HEK293 (cell line): ENCODE measurements around the gene HSF2.
A peak's percentile ranks its signal among the peaks of the same experiment; 100 is the strongest.

ENCODE experiments used
- CTCF ChIA-PET: fragments of 350-600 bp; formaldehyde crosslinking; extraction: SDS; loops from one replicate; lab custom pipeline; 2021; ENCODE audit warnings: antibody characterized with exemption; lab: Yijun Ruan, JAX
- POLR2A ChIA-PET: fragments of 300-600 bp; formaldehyde crosslinking; extraction: SDS; loops from one replicate; lab custom pipeline; 2020; ENCODE audit warnings: antibody characterized with exemption, inconsistent platforms; lab: Yijun Ruan, JAX
- H3K27ac ChIP-seq: fragments of 200-500 bp; sonication (Bioruptor generic); 2 replicates; pipeline ENCODE4 v1.5.1; 2014; ENCODE audit warnings: low read depth, low read length, control low read depth, inconsistent platforms; ENCODE audit errors: extremely low read depth
- H3K36me3 ChIP-seq, 2 experiments: fragments of 200-500 bp in 1 of 2; sonication (Bioruptor generic) in 1 of 2; 1 replicate in 1 of 2; 2 replicates in 1 of 2; pipeline ENCODE4 v1.5.1; 2014 to 2017; ENCODE audit warnings: inconsistent platforms in 2 of 2, low read length in 2 of 2; ENCODE audit not compliant: control insufficient read depth in 2 of 2, insufficient read depth in 1 of 2
- H3K4me1 ChIP-seq: fragments of 200-500 bp; sonication (Bioruptor generic); 2 replicates; pipeline ENCODE4 v1.5.1; 2014; ENCODE audit warnings: mild to moderate bottlenecking, low read length, inconsistent platforms; ENCODE audit not compliant: control insufficient read depth, insufficient read depth
- H3K4me3 ChIP-seq: 2 replicates; pipeline ENCODE4 v1.5.1; 2011; ENCODE audit warnings: low read depth, mild to moderate bottlenecking, control low read depth, low read length, moderate library complexity
- H3K9me3 ChIP-seq: fragments of 200-500 bp; sonication (Bioruptor generic); 2 replicates; pipeline ENCODE4 v1.5.1; 2014; ENCODE audit warnings: low read depth, low read length, inconsistent platforms; ENCODE audit not compliant: control insufficient read depth, insufficient read depth
- GFI1B ChIP-seq: fragments of 450-650 bp; formaldehyde crosslinking; IDR thresholded peaks from 2 replicates; pipeline ENCODE4 v1.5.1; 2016; ENCODE audit warnings: missing biosample characterization, missing genetic modification characterization
- KLF17 ChIP-seq: fragments of 450-650 bp; formaldehyde crosslinking; IDR thresholded peaks from 2 replicates; pipeline ENCODE4 v1.5.1; 2016; ENCODE audit warnings: missing biosample characterization, missing genetic modification characterization
- PRDM1 ChIP-seq: fragments of 450-650 bp; formaldehyde crosslinking; IDR thresholded peaks from 2 replicates; pipeline ENCODE4; 2016; ENCODE audit warnings: missing biosample characterization, missing genetic modification characterization
- RBAK ChIP-seq: fragments of 450-650 bp; formaldehyde crosslinking; IDR thresholded peaks from 2 replicates; pipeline ENCODE4 v1.5.1; 2016; ENCODE audit warnings: missing biosample characterization, missing genetic modification characterization
- REPIN1 ChIP-seq: fragments of 450-650 bp; formaldehyde crosslinking; IDR thresholded peaks from 2 replicates; pipeline ENCODE4 v1.5.1; 2017; ENCODE audit warnings: missing biosample characterization, missing genetic modification characterization, low read depth
- SCRT2 ChIP-seq: fragments of 450-650 bp; formaldehyde crosslinking; IDR thresholded peaks from 2 replicates; pipeline ENCODE4 v1.5.1; 2016; ENCODE audit warnings: missing biosample characterization, missing genetic modification characterization
- YY1 ChIP-seq: fragments of 450-650 bp; formaldehyde crosslinking; IDR thresholded peaks from 2 replicates; pipeline ENCODE4 v1.5.1; 2018; ENCODE audit warnings: missing biosample characterization, missing genetic modification characterization
- ZBTB10 ChIP-seq: fragments of 450-650 bp; formaldehyde crosslinking; IDR thresholded peaks from 2 replicates; pipeline ENCODE4 v1.5.1; 2016; ENCODE audit warnings: missing biosample characterization, missing genetic modification characterization
- ZBTB17 ChIP-seq: fragments of 450-650 bp; formaldehyde crosslinking; IDR thresholded peaks from 2 replicates; pipeline ENCODE4 v1.5.1; 2016; ENCODE audit warnings: missing biosample characterization, missing genetic modification characterization
- ZBTB49 ChIP-seq: fragments of 450-650 bp; formaldehyde crosslinking; IDR thresholded peaks from 2 replicates; pipeline ENCODE4 v1.5.1; 2016; ENCODE audit warnings: missing biosample characterization, missing genetic modification characterization, low read depth
- ZNF157 ChIP-seq: fragments of 450-650 bp; formaldehyde crosslinking; IDR thresholded peaks from 2 replicates; pipeline ENCODE4 v1.5.1; 2016; ENCODE audit warnings: missing biosample characterization, missing genetic modification characterization
- ZNF221 ChIP-seq: fragments of 450-650 bp; formaldehyde crosslinking; IDR thresholded peaks from 2 replicates; pipeline ENCODE4 v1.5.1; 2017; ENCODE audit warnings: missing biosample characterization, missing genetic modification characterization, borderline replicate concordance
- ZNF266 ChIP-seq: fragments of 450-650 bp; formaldehyde crosslinking; IDR thresholded peaks from 2 replicates; pipeline ENCODE4 v1.5.1; 2016; ENCODE audit warnings: missing biosample characterization, missing genetic modification characterization, low read depth
- ZNF280C ChIP-seq: fragments of 450-650 bp; formaldehyde crosslinking; IDR thresholded peaks from 2 replicates; pipeline ENCODE4 v1.5.1; 2016; ENCODE audit warnings: missing biosample characterization, missing genetic modification characterization
- ZNF280D ChIP-seq: fragments of 450-650 bp; formaldehyde crosslinking; IDR thresholded peaks from 2 replicates; pipeline ENCODE4 v1.5.1; 2016; ENCODE audit warnings: missing biosample characterization, missing genetic modification characterization
- ZNF335 ChIP-seq: fragments of 450-650 bp; formaldehyde crosslinking; conservative IDR thresholded peaks from 2 replicates; pipeline ENCODE4 v1.5.1; 2016; ENCODE audit warnings: missing biosample characterization, missing genetic modification characterization
- ZNF426 ChIP-seq: fragments of 450-650 bp; formaldehyde crosslinking; IDR thresholded peaks from 2 replicates; pipeline ENCODE4 v1.5.1; 2017; ENCODE audit warnings: missing biosample characterization, missing genetic modification characterization, mild to moderate bottlenecking, inconsistent platforms, moderate library complexity
- ZNF529 ChIP-seq: fragments of 450-650 bp; formaldehyde crosslinking; IDR thresholded peaks from 2 replicates; pipeline ENCODE4 v1.5.1; 2017; ENCODE audit warnings: missing genetic modification characterization, missing biosample characterization; ENCODE audit not compliant: insufficient replicate concordance
- ZNF585B ChIP-seq: fragments of 450-650 bp; formaldehyde crosslinking; IDR thresholded peaks from 2 replicates; pipeline ENCODE4 v1.5.1; 2016; ENCODE audit warnings: missing biosample characterization, missing genetic modification characterization
- ZNF621 ChIP-seq: fragments of 450-650 bp; formaldehyde crosslinking; IDR thresholded peaks from 2 replicates; pipeline ENCODE4 v1.5.1; 2017; ENCODE audit warnings: missing biosample characterization, missing genetic modification characterization
- ZNF654 ChIP-seq: fragments of 450-650 bp; formaldehyde crosslinking; IDR thresholded peaks from 2 replicates; pipeline ENCODE4 v1.5.1; 2016; ENCODE audit warnings: low read depth, missing biosample characterization, missing genetic modification characterization
- ZNF664 ChIP-seq: fragments of 450-650 bp; formaldehyde crosslinking; IDR thresholded peaks from 2 replicates; pipeline ENCODE4 v1.5.1; 2016; ENCODE audit warnings: missing biosample characterization, missing genetic modification characterization
- ZNF707 ChIP-seq: fragments of 450-650 bp; formaldehyde crosslinking; IDR thresholded peaks from 2 replicates; pipeline ENCODE4 v1.5.1; 2016; ENCODE audit warnings: missing biosample characterization, missing genetic modification characterization
- TF ChIP-seq, protein P1 (sequence below): fragments of 450-650 bp; IDR thresholded peaks from 2 replicates; pipeline ENCODE4 v1.5.1; 2018; ENCODE audit warnings: missing biosample characterization, missing genetic modification characterization

Gene HSF2

DNA sequence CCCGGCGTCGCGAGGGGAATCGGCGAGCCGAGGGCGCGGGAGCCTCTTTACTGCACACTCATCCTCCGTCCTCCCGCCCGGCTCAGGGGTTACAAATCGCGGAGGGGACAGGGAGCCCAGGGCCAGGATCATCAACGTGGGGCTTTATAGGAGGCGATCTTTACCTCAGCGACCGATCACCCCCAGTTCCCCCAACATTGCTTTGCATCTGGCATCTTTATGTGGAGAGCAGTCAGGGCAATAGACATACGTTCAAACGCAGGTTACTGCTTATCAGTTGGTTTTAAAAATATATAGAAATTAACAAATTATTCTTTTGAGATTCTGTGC, 634 bp downstream of the HSF2 start (continued):
- TF ChIP-seq ZNF707 (tag by site-specific recombination) (no peak), ZNF585B (tag by site-specific recombination) (no peak), ZNF335 (tag by site-specific recombination) (no peak), ZNF621 (tag by site-specific recombination) (no peak), KLF17 (no peak), RBAK (tag by site-specific recombination) (no peak), ZNF266 (tag by site-specific recombination) (no peak), ZNF280C (no peak), ZNF426 (tag by site-specific recombination) (no peak)
- TF ChIP-seq, protein P1, sequence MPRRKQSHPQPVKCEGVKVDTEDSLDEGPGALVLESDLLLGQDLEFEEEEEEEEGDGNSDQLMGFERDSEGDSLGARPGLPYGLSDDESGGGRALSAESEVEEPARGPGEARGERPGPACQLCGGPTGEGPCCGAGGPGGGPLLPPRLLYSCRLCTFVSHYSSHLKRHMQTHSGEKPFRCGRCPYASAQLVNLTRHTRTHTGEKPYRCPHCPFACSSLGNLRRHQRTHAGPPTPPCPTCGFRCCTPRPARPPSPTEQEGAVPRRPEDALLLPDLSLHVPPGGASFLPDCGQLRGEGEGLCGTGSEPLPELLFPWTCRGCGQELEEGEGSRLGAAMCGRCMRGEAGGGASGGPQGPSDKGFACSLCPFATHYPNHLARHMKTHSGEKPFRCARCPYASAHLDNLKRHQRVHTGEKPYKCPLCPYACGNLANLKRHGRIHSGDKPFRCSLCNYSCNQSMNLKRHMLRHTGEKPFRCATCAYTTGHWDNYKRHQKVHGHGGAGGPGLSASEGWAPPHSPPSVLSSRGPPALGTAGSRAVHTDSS (tag by site-specific recombination), result no peak

DNA sequence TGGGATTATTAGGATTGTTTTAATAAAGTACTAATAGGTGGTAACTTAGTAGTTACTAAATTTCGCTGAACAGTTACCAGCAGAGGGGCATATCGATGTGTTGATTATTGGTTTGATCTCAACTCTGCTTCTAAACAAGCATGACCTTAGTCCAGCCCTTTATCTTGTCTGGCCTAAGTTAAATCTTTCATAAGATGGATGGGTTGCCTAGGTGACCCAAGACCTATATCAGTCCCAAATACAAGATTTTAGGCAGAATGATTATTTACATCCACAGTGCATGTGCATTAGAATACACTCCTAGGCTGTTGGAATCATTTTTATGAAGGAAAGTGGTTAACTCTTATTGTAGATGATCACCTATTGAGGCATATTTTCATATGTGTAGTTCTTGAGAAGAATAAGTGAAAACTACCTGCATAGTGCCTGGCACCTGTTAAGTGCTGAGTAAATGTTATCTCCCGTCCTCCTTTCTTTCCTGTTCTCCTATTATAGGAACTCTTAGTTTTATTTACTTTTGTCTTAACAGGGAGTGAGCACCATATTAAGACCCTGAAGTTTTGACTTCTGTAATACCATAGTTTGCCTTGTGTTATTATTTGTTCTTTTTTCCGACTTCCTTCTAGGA, 1.1 kb downstream of the HSF2 start:
- H3K4me1 ChIP-seq, result peaks cover 26% of the 10 kb centered on the region
- peak overlapping the region; percentile 80 for H3K4me3 ChIP-seq
- no peaks in the 10 kb centered on the region for H3K9me3 ChIP-seq
- no peak overlapping the region for H3K27ac ChIP-seq
- H3K36me3 ChIP-seq, result peaks cover 0 to 2% of the 10 kb centered on the region in 2 experiments; a peak in 2 of 3 replicates
- CTCF ChIA-PET, result interaction anchor here (1.1 kb wide), 1 partner anchor 970 kb away, joined by 3 read pairs; no protein-coding TSS in a partner anchor
- POLR2A ChIA-PET, result no interaction called here
- TF ChIP-seq ZNF280D (tag by site-specific recombination), result no peak
- TF ChIP-seq YY1 (tag by site-specific recombination), result no peak
- no peak for TF ChIP-seq ZNF221 (tag by site-specific recombination)
- no peak for TF ChIP-seq ZBTB10 (tag by site-specific recombination)
- TF ChIP-seq ZBTB49, result no peak
- TF ChIP-seq ZNF664 (tag by site-specific recombination), result peak; percentile 76
- TF ChIP-seq PRDM1 (tag by site-specific recombination), result peak; percentile 71
- no peak for TF ChIP-seq REPIN1 (tag by site-specific recombination)
- peak; percentile 22; the same call in 1 of the 2 replicates for TF ChIP-seq SCRT2 (tag by site-specific recombination)
- no peak for TF ChIP-seq ZNF157 (tag by site-specific recombination)
- TF ChIP-seq ZNF529 (tag by site-specific recombination), result no peak
- TF ChIP-seq ZBTB17, result no peak; the same call in 1 of the 2 replicates
- no peak for TF ChIP-seq ZNF654 (tag by site-specific recombination)
- no peak for TF ChIP-seq GFI1B (tag by site-specific recombination)
